HEK293 (cell line): Measurements from ENCODE around the gene EEF2K.
A peak's percentile ranks its signal among the peaks of the same experiment; 100 is the strongest.

Experiments used
- CTCF ChIP-seq: fragments of 450-650 bp; formaldehyde crosslinking; IDR thresholded peaks from 2 replicates; pipeline ENCODE4 v1.5.1; 2016; ENCODE audit warnings: missing biosample characterization, missing genetic modification characterization
- SP3 ChIP-seq: fragments of 450-650 bp; formaldehyde crosslinking; IDR thresholded peaks from 2 replicates; pipeline ENCODE4 v1.5.1; 2016; ENCODE audit warnings: missing biosample characterization, missing genetic modification characterization
- YY1 ChIP-seq: fragments of 450-650 bp; formaldehyde crosslinking; IDR thresholded peaks from 2 replicates; pipeline ENCODE4 v1.5.1; 2018; ENCODE audit warnings: missing biosample characterization, missing genetic modification characterization
- ZNF239 ChIP-seq: fragments of 450-650 bp; formaldehyde crosslinking; IDR thresholded peaks from 2 replicates; pipeline ENCODE4 v1.5.1; 2016; ENCODE audit warnings: missing biosample characterization, missing genetic modification characterization
- ZNF302 ChIP-seq: fragments of 450-650 bp; formaldehyde crosslinking; IDR thresholded peaks from 2 replicates; pipeline ENCODE4 v1.5.1; 2016; ENCODE audit warnings: missing biosample characterization, missing genetic modification characterization, low read depth
- ZNF830 ChIP-seq: fragments of 450-650 bp; IDR thresholded peaks from 2 replicates; pipeline ENCODE4 v1.5.0; 2018; ENCODE audit warnings: missing biosample characterization, missing genetic modification characterization, low read depth, mild to moderate bottlenecking, moderate library complexity
- ZNF837 ChIP-seq: fragments of 450-650 bp; formaldehyde crosslinking; IDR thresholded peaks from 2 replicates; pipeline ENCODE4 v1.5.1; 2016; ENCODE audit warnings: missing biosample characterization, missing genetic modification characterization

- TF ChIP-seq ZNF302 (tag by site-specific recombination) (no peak), ZNF837 (tag by site-specific recombination) (no peak), ZNF830 (tag by site-specific recombination) (no peak), ZNF239 (tag by site-specific recombination) (no peak), CTCF (tag by site-specific recombination) (no peak), SP3 (tag by site-specific recombination) (peak; percentile 38; the same call in 1 of the 2 replicates), YY1 (tag by site-specific recombination) (no peak)
These were observed 1.0 kb downstream of the EEF2K start for GRCh38 chr16:22206842-22207714.
